GM12892 (cell line): Measurements from ENCODE around the gene TCTN3.

Source experiments
- DNase-seq: peaks from one replicate; pipeline ENCODE4 v3.0.0; 2011; ENCODE audit not compliant: insufficient read length
- FAIRE-seq: peaks from 2 replicates; lab custom pipeline; 2011; peaks lifted over from hg19 to GRCh38; lab: Jason Lieb, UNC
- POLR2A ChIP-seq: IDR thresholded peaks from 2 replicates; pipeline ENCODE4 v1.6.1; 2011; ENCODE audit warnings: low read depth, low read length, control low read depth
- POLR2AphosphoS5 ChIP-seq: IDR thresholded peaks from 2 replicates; pipeline ENCODE4 v1.6.1; 2011; ENCODE audit warnings: low read depth, low read length, control low read depth
- TAF1 ChIP-seq: IDR thresholded peaks from 2 replicates; pipeline ENCODE4 v1.6.1; 2011; ENCODE audit warnings: low read depth, mild to moderate bottlenecking, control low read depth, low read length, borderline replicate concordance

The TCTN3 gene

DNA sequence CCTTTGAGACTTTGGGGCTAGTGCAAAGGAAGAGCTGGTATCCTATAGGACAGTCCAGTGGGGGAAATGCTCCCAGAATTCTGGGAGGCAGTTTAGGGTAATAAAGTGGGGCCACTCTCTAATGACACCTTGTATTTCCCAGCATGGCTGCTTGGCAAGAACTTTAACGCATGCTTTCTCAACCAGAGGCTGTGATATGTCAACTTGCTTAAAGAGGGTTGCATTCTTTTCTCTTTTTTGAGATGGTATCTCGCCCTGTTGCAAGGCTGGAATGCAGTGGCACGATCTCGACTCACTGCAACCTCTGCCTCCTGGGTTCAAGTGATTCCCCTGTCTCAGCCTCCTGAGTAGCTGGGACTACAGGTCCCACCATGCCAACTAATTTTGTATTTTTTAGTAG is 75.6 kb downstream of the TCTN3 start:
- FAIRE-seq = no peak
- no peak for DNase-seq
- TF ChIP-seq TAF1 (no peak), POLR2AphosphoS5 (no peak), POLR2A (no peak)

DNA sequence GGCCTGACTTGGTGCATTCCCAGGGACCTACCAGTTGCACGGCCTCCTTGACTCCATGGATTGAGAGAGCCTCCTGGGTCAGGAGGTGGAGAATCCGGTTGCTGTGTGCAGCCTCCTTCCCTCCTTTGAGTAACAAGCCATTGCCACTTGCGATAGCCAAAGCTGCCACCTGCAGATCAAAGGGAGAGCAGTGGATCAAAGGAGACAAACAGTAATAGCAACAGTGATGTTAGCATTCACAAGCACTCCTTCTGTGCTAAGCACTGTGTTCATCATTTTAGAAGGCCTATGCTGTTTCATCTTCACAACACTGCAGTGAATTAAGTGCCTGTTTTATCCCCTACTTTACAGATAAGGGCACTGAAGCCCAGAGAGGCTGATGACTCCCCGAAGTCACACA is 77.3 kb downstream of the TCTN3 start:
- DNase-seq = no peak
- no peak for TF ChIP-seq TAF1
- TF ChIP-seq POLR2A = no peak
- TF ChIP-seq POLR2AphosphoS5 = no peak
- no peak for FAIRE-seq
